Endothelial cell of umbilical vein (primary cell): ENCODE results near the gene CCDC172. TPM values are rescaled to one million over a fixed set of nuclear protein-coding genes. Genes with fewer than 3 reads are reported as not detected.

ENCODE experiments used
- BruUV-seq: library from RNA; stranded (reverse); fragments of 400-500 nt; replicated peaks from 2 replicates; lab custom pipeline; 2021; lab: Mats Ljungman, UMichigan
- CTCF ChIA-PET: fragments of 300-600, 350-600 bp; sonication (Branson Sonifier 250); formaldehyde crosslinking; loops from one replicate; lab custom pipeline; 2021; ENCODE audit warnings: antibody characterized with exemption, inconsistent platforms; lab: Charles Lee
- POLR2A ChIA-PET: fragments of 300-600, 350-600 bp; sonication (Branson Sonifier 250); formaldehyde crosslinking; loops from one replicate; lab custom pipeline; 2021; ENCODE audit warnings: antibody characterized with exemption, inconsistent platforms; lab: Charles Lee
- DNase-seq: peaks from one replicate; pipeline ENCODE4 v3.0.0-alpha.2; 2011; ENCODE audit warnings: low read depth, low spot score
- FAIRE-seq: peaks from 2 replicates; lab custom pipeline; 2011; peaks lifted over from hg19 to GRCh38; lab: Jason Lieb, UNC
- H2AFZ ChIP-seq: 2 replicates; pipeline ENCODE4 v1.6.0; 2012; ENCODE audit warnings: low read depth, low read length, control low read depth, inconsistent platforms
- H3K27ac ChIP-seq: 2 replicates; pipeline ENCODE4 v1.5.1; 2011; ENCODE audit warnings: low read depth, mild to moderate bottlenecking, control low read depth, low read length, moderate library complexity; ENCODE audit not compliant: insufficient read depth
- H3K27me3 ChIP-seq, 2 experiments: 2 replicates each; pipeline versions ENCODE4 v1.6.0 to v1.6.1; 2011; ENCODE audit warnings: low read length in 2 of 2, mixed read lengths in 1 of 2; ENCODE audit not compliant: control insufficient read depth in 2 of 2, insufficient read depth in 2 of 2
- H3K36me3 ChIP-seq, 2 experiments: 2 replicates in 1 of 2; 3 replicates in 1 of 2; pipeline ENCODE4 v1.5.1; 2011; ENCODE audit warnings: low read length in 2 of 2, mild to moderate bottlenecking in 1 of 2, moderate library complexity in 1 of 2; ENCODE audit not compliant: control insufficient read depth in 2 of 2, insufficient read depth in 2 of 2; ENCODE audit errors: extremely low read depth in 1 of 2
- H3K4me1 ChIP-seq: 3 replicates; pipeline ENCODE4 v1.5.1; 2011; ENCODE audit warnings: mild to moderate bottlenecking, low read length; ENCODE audit not compliant: control insufficient read depth, insufficient read depth; ENCODE audit errors: extremely low read depth
- H3K4me2 ChIP-seq: 2 replicates; pipeline ENCODE4 v1.6.1; 2011; ENCODE audit warnings: low read length, control low read depth, mixed read lengths; ENCODE audit not compliant: insufficient read depth
- H3K4me3 ChIP-seq, 3 experiments: fragments of 200-600 bp in 1 of 3; sonication (generic), shearing (Covaris generic) in 1 of 3; replicated peaks in 1 of 3; 2 replicates each; pipeline ENCODE4 v1.5.1; 2011 to 2016; ENCODE audit warnings: control low read depth in 3 of 3, low read length in 3 of 3, mild to moderate bottlenecking in 2 of 3, inconsistent platforms in 1 of 3, low read depth in 1 of 3, moderate library complexity in 1 of 3; ENCODE audit not compliant: insufficient read depth in 1 of 3
- H3K79me2 ChIP-seq: 2 replicates; pipeline ENCODE4 v1.6.0; 2012; ENCODE audit warnings: low read length, inconsistent platforms; ENCODE audit not compliant: control insufficient read depth, insufficient read depth
- H3K9ac ChIP-seq: replicated peaks from 2 replicates; pipeline ENCODE3; 2011; ENCODE audit warnings: low read length, control low read depth; ENCODE audit not compliant: insufficient read depth; ENCODE audit errors: extremely low read depth
- H3K9me1 ChIP-seq: replicated peaks from 3 replicates; pipeline ENCODE4 v1.6.0; 2011; ENCODE audit warnings: mild to moderate bottlenecking, low read length; ENCODE audit not compliant: control insufficient read depth, insufficient read depth; ENCODE audit errors: extremely low read depth
- H3K9me3 ChIP-seq: replicated peaks from 2 replicates; pipeline ENCODE4 v1.5.1; 2012; ENCODE audit warnings: low read length, inconsistent platforms; ENCODE audit not compliant: control insufficient read depth, insufficient read depth
- H4K20me1 ChIP-seq: replicated peaks from 2 replicates; pipeline ENCODE3; 2011; ENCODE audit warnings: mild to moderate bottlenecking, low read length; ENCODE audit not compliant: control insufficient read depth, insufficient read depth; ENCODE audit errors: extremely low read depth
- CTCF ChIP-seq, 2 donors: IDR thresholded peaks; 1 replicate in 1 of 2; 2 replicates in 1 of 2; pipeline ENCODE4 v1.5.1; 2011; ENCODE audit warnings: low read length in 2 of 2, mild to moderate bottlenecking in 2 of 2, moderate library complexity in 2 of 2, control low read depth in 1 of 2, inconsistent platforms in 1 of 2, low read depth in 1 of 2; ENCODE audit not compliant: insufficient read depth in 1 of 2; ENCODE audit errors: extremely low read depth in 1 of 2
- EZH2 ChIP-seq: IDR thresholded peaks from 2 replicates; pipeline ENCODE4 v1.6.1; 2012; ENCODE audit warnings: borderline replicate concordance, low read depth, mild to moderate bottlenecking, moderate library complexity, low read length, inconsistent platforms; ENCODE audit not compliant: severe bottlenecking
- FOS ChIP-seq: IDR thresholded peaks from 2 replicates; pipeline ENCODE4 v1.6.1; 2011; ENCODE audit warnings: mild to moderate bottlenecking, low read length, moderate library complexity, borderline replicate concordance; ENCODE audit not compliant: insufficient read depth
- GATA2 ChIP-seq: IDR thresholded peaks from 2 replicates; pipeline ENCODE4 v1.7.0; 2011; ENCODE audit warnings: low read depth, mild to moderate bottlenecking, moderate library complexity, mixed read lengths, low read length; ENCODE audit not compliant: insufficient read length, insufficient read depth
- JUN ChIP-seq: IDR thresholded peaks from 2 replicates; pipeline ENCODE4 v1.6.1; 2011; ENCODE audit warnings: borderline replicate concordance, low read depth; ENCODE audit not compliant: insufficient read length, insufficient read depth
- MAX ChIP-seq: IDR thresholded peaks from 2 replicates; pipeline ENCODE4 v1.6.1; 2011; ENCODE audit not compliant: insufficient read depth, insufficient read length
- MYC ChIP-seq: IDR thresholded peaks from one replicate; pipeline ENCODE4 v1.6.1; 2011; ENCODE audit warnings: mild to moderate bottlenecking, low read depth, low read length
- POLR2A ChIP-seq: IDR thresholded peaks from 2 replicates; pipeline ENCODE4 v1.6.1; 2012; ENCODE audit warnings: low read depth, mild to moderate bottlenecking, control low read depth, low read length
- POLR2AphosphoS5 ChIP-seq: IDR thresholded peaks from 2 replicates; pipeline ENCODE4 v1.6.1; 2012; ENCODE audit warnings: low read depth, mild to moderate bottlenecking, control low read depth, low read length, moderate library complexity; ENCODE audit not compliant: insufficient read depth
- dilution Hi-C: fragments of 300-500 bp; cut with MboI; formaldehyde crosslinking; loops from one replicate; pipeline ENCODE4 v1.15.0; 2019; ENCODE audit warnings: low sequenced_read_pairs; ENCODE audit not compliant: extremely low pct_ligation_motif_present
- intact Hi-C: fragments of 100-400 bp; cut with micrococcal nuclease; formaldehyde crosslinking; loops from one replicate; pipeline ENCODE4 v1.10.0; 2022
- polyA plus RNA-seq, 4 experiments: library from polyadenylated mRNA; depleted of rRNA in 3 of 4; stranded (reverse) in 3 of 4; unstranded in 1 of 4; fragments of >200 nt; gene quantifications; 2 replicates each; pipeline versions ENCODE4 v1.2.1 to v1.2.3, GENCODE V29; 2011 to 2012; ENCODE audit warnings: missing spikeins in 1 of 4
- total RNA-seq: library from RNA; stranded (reverse); gene quantifications from 2 replicates; pipeline ENCODE4 v1.2.3, GENCODE V29; 2021

CCDC172 gene
- total and polyA plus RNA-seq, 2 donors (not counting 3 experiments of a cell fraction or from before 2014, with no cell fraction given): not detected

- Histone ChIP-seq H3K4me1 (no peaks in the 10 kb centered on the region), H3K9ac (no peak overlapping the region), H3K36me3 (no peaks in the 10 kb centered on the region), H3K4me2 (no peak overlapping the region), H3K27me3 (no peaks in the 10 kb centered on the region), H3K4me3 (no peak overlapping the region), H3K9me3 (no peaks in the 10 kb centered on the region), H3K27ac (no peak overlapping the region), H3K9me1 (no peaks in the 10 kb centered on the region), H3K79me2 (no peaks in the 10 kb centered on the region), H4K20me1 (no peaks in the 10 kb centered on the region), H2AFZ (no peak overlapping the region)
- intact Hi-C loops: no loop called here
- dilution Hi-C loops: no loop called here
- DNase-seq (no peak), FAIRE-seq (no peak)
- POLR2A ChIA-PET: no interaction called here
- CTCF ChIA-PET: no interaction called here
- no TSS peak for BruUV-seq
- no peak for TF ChIP-seq POLR2A
- no peak for TF ChIP-seq FOS
- TF ChIP-seq CTCF (IDR thresholded peaks at IDR 0.05; ENCODE audit: extremely low read depth in 1 of 2, insufficient read depth in 1 of 2, low read depth in 1 of 2, low read length in 2 of 2): no peak
- no peak for TF ChIP-seq EZH2
- TF ChIP-seq MAX: no peak
- no peak for TF ChIP-seq MYC
- no peak for TF ChIP-seq GATA2
- no peak for TF ChIP-seq POLR2AphosphoS5
- TF ChIP-seq JUN: no peak
Observed at GRCh38 chr10:116292493-116292892, 31.8 kb upstream of the CCDC172 start.
